HG02840 (cell line): Measurements from ENCODE around the gene PPEF1.
"Not testable (repeated sequence)": the region's sequence is repeated elsewhere in the genome, so short reads cannot be mapped to it uniquely, and the experiment has no call there.

Source experiments
- ATAC-seq: cut with Tn5 transposase; IDR thresholded peaks from one replicate; pipeline ENCODE4 v1.9.1; 2021; ENCODE audit warnings: mild to moderate bottlenecking, moderate library complexity, moderate number of reproducible peaks; ENCODE audit not compliant: unreplicated experiment, low FRiP score

Gene PPEF1

DNA sequence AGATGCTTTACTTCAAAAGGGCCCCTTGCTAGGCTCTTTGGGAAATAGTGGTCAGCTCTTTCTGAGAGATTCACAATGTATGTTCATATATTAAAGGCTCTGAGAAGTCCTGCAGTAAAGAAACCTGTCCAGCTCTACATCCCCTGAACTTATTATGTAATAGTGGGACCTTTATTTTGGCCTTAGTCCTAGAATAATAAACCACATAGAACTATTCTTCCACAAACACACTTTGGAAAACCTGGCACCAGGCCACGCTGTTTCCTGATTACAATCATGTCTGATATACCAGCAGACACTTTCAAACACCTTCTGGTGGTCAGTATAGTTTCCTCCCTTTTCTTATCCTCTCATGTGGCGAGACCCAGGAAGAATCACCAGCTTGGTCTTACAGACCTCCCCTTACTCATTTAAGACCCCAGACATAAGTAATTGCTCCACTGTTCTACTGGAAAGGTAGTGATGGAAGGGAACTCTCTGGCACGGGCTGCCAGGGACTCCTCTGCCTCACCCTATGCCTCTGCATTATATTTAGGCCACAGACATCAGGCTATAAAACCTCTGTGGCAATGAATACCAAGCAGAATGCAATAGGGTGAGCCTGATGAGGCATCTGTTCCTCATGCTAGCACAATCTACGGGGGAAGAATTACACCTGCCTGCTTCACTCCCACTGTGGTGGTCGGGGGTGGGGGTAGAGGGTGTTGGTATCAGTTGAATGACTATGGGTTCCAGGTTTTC, 5.7 kb upstream of the PPEF1 start:
- ATAC-seq = no peak

- no peak for ATAC-seq
Measured at GRCh38 chrX:18702362-18703195, 4.9 kb upstream of the PPEF1 start.

- ATAC-seq = no peak
Measured at GRCh38 chrX:18709833-18710232, 2.4 kb downstream of the PPEF1 start.

- no peak for ATAC-seq
Measured at GRCh38 chrX:18714910-18715309, 7.5 kb downstream of the PPEF1 start.

GRCh38 chrX:18719852-18720251, 12.4 kb downstream of the PPEF1 start:
- ATAC-seq = no peak

DNA sequence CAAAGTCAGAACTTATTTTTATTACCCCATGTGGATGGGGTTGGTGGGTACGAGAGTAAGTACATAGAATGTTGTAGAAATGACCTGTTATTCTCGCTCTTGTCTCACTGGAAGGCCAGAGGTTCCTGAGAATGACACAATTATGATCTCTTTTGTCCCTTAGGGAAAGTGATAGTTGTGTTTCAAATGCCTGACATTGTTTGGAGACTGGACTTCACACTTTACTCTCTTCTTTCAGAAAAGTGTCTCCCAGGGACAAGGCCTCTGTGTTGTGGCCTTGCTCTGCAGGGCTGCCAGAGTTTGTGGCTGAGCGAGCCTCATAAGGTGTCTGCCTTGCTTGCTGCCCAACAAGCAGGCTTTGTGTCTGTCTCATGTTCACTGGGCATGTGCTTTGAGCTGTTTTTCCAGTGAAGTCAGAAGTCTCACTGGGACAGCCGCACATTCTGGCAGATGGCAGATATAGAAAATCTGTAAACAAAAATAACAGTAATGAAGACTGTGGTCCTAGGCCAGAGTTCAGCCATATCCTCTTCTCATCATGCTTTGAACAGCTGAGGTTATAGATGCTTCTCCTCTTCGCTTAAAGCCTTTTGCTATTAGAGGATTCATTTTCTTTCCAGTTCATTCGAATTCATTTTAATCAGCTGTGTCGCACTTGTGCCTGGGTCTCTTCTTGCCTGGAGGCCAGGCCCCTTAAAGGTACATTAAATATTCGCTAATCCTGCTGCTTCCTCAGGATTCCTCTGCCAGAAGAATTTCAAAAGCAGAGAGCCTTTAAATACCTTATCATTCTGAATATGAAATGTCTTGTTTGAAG, 14.4 kb downstream of the PPEF1 start:
- ATAC-seq = no peak

- no peak for ATAC-seq
Measured at GRCh38 chrX:18722500-18723071, 15.1 kb downstream of the PPEF1 start.

- ATAC-seq = no peak
Measured at GRCh38 chrX:18725310-18725943, 18.0 kb downstream of the PPEF1 start.

DNA sequence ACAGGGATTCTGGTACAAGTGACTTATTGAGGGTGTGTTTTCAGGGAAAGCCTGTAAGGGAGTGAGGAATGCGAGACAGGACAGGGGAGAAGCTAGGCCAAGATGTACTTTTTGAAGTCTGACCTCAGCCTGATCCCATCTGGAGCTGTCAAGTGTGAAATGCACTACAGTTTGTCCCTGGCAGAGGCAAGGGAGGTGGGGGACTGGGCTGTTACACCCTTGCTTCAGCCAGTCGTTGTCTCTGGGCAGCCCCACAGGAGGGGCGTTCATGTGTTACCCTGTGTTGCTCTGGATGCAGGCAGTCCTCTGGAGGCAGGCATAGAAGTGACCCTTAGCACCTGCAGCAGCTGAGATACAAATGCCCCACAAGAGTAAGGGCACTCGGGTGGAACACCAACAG, 25.8 kb downstream of the PPEF1 start:
- ATAC-seq = no peak

GRCh38 chrX:18739609-18740008, 32.2 kb downstream of the PPEF1 start:
- ATAC-seq = not testable (repeated sequence)

DNA sequence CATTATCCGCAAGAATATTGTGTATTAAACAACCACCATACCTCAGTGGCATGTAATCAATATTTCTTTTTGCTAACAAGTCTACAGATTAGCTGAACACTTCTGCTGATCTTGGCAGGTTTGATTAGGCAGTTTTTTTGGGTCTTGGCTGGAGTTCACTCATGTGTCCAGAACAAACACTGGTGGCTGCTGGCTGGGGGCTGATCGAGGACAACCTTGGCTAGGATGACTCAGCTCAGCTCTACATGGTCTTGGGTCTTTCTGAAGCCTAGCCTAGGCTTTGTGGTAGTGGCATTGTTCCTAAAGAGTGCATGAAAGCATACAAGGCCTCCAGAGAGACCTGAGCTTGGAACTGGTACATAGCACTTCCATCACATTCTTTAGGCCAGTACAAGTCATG, 41.1 kb downstream of the PPEF1 start:
- no peak for ATAC-seq

- no peak for ATAC-seq
Measured at GRCh38 chrX:18753631-18754030, 46.2 kb downstream of the PPEF1 start.

DNA sequence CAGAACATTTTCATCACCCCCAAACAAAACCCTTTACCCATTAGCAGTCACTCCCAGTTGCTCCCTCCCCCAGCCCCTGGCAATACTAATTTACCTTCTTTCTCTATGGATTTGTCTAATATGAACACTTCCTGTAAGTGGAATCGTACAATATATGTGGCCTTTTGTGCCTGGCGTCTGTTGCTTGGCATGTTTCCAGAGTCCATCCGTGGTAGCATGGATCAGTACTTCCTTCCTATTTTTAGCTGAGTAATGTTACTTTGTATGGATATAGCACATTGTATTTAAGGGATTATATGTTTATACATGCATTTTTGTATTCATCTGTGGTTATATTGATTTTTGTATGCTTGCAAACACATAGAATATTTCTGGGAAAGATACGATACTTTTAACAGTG, 48.2 kb downstream of the PPEF1 start:
- no peak for ATAC-seq

DNA sequence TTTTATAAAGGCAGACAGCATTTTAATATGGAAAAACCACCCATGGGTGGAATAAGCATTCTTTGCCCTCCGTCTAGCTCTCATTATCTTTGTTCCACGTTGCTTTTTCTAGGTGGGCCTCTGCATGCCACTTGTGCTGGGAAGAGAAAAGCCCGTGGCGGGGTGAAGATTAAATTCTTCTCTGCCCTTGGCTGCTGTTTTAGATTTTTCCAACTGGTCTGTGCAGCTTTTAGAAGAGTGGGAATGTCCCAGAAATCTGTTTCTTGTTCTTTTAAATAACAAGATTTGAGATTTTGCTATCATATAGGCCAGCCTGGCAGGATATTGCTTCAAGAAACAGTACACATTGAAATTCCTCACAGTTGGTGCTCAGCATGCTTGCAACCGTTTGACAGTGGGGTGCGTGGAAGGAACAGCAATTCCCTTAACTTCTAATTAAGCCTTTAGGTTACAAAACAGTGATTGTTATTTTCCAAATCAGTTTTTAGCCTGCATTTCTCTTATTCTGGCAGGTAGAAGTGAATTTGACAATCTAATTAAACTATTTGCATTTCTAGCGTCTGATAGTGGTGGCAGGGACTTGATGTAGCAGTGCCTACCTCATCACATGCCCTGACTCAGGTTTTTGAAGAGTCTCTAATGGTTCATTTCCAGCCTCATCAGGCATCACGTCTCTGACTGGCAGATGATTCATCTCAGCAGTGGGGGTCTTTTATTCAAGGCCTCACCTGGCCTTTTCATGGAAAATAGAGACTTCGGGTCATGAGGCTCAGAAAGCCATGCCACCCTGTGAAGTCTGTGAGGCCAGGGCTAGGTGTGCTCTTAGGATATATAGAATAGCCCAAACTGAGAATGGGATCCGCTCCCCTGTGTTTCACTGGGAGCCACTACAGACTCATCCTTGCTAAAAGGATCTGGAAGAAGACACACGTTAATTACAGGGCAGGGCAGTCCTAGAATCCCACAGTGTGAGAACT, 50.8 kb downstream of the PPEF1 start:
- ATAC-seq = no peak

DNA sequence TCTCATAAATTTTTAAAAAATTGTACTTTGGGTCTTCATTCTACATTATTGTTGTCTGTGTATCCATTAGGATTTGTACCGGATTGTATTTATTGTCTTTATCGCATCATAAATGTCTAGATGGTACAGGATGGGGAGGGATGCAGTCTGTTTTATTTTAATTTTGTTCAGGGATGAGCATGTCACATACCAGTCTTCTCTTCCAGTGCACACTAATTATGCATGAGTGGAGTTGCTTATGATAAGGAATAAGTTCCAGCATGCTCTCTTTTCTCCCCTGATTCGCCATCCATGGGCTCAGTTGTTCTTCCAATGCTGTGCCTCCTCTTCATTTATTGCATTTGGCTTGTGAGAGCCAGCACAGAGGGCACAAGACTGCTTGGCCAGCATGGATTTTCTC, 54.3 kb downstream of the PPEF1 start:
- no peak for ATAC-seq

- ATAC-seq = not testable (repeated sequence)
Measured at GRCh38 chrX:18763106-18763505, 55.7 kb downstream of the PPEF1 start.

- ATAC-seq = no peak
Measured at GRCh38 chrX:18769364-18769763, 61.9 kb downstream of the PPEF1 start.

DNA sequence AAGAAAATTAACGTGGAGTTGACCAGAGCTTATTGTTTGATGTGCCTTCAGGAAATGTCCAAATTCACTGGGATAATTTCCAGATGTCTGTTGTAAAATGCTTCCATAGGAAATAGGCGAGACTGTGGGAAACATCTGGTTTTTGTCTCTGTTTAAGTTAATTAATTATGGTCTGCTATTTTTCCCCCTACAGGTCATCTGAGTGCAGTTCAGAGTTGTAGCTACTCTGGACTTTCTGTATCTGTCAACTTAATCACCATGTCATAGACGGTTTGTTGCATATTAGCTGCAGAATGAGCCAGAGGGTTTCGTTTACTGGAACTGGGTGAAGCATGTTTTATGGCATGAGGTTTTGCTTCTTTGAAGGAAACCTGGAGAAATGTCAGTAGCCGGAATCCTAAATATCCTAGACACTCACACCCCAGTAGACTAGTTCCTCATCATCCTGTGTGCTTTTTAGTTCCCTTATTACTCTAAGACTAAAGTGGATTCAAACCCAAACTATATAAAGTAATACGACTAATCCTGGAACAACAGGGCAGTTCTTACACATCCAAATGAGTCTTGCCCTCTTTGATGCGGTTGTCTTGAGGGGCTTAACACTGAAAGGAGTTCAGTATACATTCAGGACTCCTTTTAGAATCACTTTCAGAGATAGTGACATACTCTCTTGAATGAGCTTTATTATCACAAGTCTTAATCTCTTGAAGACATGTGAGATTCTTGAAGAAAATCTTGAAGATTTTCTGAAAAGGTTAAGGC, 62.5 kb downstream of the PPEF1 start:
- ATAC-seq = no peak
